GM10266 (cell line): ENCODE data around the gene ARMC3.
"Not testable (repeated sequence)": the region's sequence is repeated elsewhere in the genome, so short reads cannot be mapped to it uniquely, and the experiment has no call there.

Source experiments
- DNase-seq: peaks from one replicate; pipeline ENCODE4 v3.0.0; 2012; ENCODE audit errors: extremely low spot score
- TF ChIP-seq, protein P1 (sequence below): IDR thresholded peaks from 2 replicates; pipeline ENCODE4 v1.5.1; 2012; ENCODE audit warnings: mild to moderate bottlenecking, low read depth; ENCODE audit not compliant: control insufficient read depth, insufficient read depth; ENCODE audit errors: missing control alignments

Gene ARMC3

DNA sequence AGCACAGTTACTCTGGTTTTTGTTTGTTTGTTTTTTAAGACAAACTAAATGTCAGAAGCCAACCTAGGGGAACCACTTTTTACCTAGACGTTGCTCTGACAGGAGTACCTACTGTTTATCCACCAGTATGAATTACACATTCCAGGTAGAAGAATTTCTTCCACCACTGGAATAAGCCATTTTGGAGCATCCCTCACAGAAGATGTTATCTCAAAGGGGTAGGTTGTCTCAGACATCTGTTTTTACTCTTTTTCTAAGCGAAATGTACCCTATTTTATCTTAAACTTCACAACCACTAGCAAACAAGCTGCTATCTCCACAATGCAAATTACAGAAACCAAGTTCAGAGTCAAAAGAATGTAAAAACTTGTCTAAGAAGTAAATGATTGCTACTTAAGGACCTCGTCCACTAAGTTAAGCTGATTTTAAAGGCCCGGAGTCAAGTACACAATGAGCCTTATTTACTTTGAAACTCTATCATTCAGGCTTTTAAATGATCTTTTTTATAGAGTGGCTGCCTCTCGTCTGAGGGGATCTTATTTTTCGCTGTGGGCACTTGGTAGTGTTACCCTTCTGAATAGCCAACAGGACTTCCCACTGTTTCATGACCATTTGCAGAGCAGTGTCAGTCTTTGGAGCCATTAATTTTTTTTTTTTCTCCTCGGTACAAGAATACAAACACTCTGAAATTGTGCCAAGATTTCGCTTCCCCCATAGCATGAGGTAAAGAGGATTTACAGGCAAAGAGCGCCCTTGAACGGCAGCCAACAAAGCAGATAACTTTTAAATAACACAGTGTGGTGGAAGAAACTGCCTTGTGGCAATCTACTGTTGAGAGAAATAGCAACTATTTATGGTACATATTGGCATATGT lies 15.7 kb upstream of the ARMC3 start:
- TF ChIP-seq, protein P1, sequence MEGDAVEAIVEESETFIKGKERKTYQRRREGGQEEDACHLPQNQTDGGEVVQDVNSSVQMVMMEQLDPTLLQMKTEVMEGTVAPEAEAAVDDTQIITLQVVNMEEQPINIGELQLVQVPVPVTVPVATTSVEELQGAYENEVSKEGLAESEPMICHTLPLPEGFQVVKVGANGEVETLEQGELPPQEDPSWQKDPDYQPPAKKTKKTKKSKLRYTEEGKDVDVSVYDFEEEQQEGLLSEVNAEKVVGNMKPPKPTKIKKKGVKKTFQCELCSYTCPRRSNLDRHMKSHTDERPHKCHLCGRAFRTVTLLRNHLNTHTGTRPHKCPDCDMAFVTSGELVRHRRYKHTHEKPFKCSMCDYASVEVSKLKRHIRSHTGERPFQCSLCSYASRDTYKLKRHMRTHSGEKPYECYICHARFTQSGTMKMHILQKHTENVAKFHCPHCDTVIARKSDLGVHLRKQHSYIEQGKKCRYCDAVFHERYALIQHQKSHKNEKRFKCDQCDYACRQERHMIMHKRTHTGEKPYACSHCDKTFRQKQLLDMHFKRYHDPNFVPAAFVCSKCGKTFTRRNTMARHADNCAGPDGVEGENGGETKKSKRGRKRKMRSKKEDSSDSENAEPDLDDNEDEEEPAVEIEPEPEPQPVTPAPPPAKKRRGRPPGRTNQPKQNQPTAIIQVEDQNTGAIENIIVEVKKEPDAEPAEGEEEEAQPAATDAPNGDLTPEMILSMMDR: no peak
- DNase-seq: no peak

- TF ChIP-seq, protein P1: no peak
- DNase-seq: no peak
Measured at GRCh38 chr10:22912763-22913384, 15.0 kb upstream of the ARMC3 start.

- TF ChIP-seq, protein P1: no peak
Measured at GRCh38 chr10:22913474-22914092, 14.3 kb upstream of the ARMC3 start.

DNA sequence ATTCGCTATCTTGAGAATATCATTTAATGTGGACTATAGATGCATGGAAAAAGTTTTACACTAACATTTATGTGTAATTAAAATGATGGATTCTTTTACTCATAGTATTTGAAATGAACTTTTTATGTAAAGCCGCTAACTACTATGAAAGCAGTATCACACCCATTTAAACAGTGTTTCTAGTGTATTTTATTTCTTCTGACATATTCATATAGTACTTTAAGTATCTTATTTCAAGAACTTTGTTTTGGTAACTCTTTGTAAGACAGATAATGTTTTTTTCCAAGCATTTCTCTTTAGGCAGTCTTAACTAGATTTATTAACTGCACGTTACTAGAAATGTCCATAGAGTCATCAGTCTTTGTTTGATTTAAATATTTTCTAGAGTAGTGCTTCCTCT lies 12.5 kb upstream of the ARMC3 start:
- DNase-seq: no peak

More at GRCh38 chr10:22913474-22914092, 14.3 kb upstream of the ARMC3 start:
- no peak for DNase-seq

GRCh38 chr10:22925088-22925487 lies 2.8 kb upstream of the ARMC3 start:
- no peak for DNase-seq
- TF ChIP-seq, protein P1: no peak

More for the DNA sequence above, 12.5 kb upstream of the ARMC3 start:
- TF ChIP-seq, protein P1: no peak

- DNase-seq: no peak
- TF ChIP-seq, protein P1: no peak
Measured at GRCh38 chr10:22927166-22927565, 687 bp upstream of the ARMC3 start.

DNA sequence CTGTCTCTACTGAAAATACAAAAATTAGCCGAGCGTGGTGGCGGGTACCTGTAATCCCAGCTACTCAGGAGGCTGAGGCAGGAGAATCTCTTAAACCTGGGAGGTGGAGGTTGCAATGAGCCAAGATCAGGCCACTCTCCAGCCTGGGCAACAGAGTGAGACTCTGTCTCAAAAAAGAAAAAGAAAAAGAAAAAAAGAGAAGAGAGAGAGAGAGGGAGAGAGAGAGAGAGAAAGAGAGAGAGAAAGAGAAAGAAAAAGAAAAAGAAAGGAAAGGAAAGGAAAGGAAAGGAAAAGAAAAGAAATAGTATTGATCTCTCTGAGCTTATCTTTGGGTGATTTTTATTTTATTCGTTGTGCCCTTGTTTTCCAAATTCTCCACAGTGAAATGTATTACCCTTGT lies 1.2 kb downstream of the ARMC3 start:
- not testable (repeated sequence) for DNase-seq
